ENCODE data around the gene HIVEP3.

HIVEP3 gene

DNA sequence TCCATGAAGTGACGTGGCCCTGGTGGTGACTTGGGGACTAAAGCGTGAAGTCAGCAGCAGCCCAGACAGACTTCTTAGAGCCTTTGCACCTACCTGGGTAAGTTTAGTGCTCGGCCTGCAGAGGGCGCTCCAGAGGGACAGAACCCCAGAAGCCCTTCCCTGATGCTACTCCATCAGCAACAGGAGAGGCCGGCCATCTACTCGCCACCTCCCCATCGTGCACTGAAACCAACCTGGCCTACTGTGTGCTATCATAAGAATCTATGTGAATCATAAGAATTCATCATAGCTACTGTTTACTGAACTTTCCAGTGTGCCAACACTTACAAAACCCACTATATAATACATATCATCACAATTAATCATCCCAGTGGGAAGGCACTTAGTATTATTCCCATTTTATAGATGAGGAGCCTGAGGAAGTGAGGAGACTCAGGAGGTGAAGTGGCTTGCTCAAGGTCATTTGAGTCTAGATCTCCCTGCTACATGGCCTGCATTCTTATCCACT lies 426.3 kb downstream of the HIVEP3 start:
- no peaks in the 10 kb centered on the region for H3K79me2 ChIP-seq (ENCODE audit: insufficient read depth, low read length)
- H3K4me3 ChIP-seq (ENCODE audit: low read length, poor library complexity, severe bottlenecking), result no peak overlapping the region
- H3F3A ChIP-seq (ENCODE audit: low read depth), result no peaks in the 10 kb centered on the region
- H3K4me2 ChIP-seq (ENCODE audit: low read depth, low read length, poor library complexity, severe bottlenecking), result no peak overlapping the region
- H4K20me1 ChIP-seq (ENCODE audit: insufficient read depth, low read length, poor library complexity, severe bottlenecking), result no peaks in the 10 kb centered on the region
- H2AFZ ChIP-seq (ENCODE audit: low read length), result no peak overlapping the region
- TF ChIP-seq EZH2phosphoT487 (IDR thresholded peaks at IDR 0.05; ENCODE audit: borderline replicate concordance), result no peak
- TF ChIP-seq, protein P1, sequence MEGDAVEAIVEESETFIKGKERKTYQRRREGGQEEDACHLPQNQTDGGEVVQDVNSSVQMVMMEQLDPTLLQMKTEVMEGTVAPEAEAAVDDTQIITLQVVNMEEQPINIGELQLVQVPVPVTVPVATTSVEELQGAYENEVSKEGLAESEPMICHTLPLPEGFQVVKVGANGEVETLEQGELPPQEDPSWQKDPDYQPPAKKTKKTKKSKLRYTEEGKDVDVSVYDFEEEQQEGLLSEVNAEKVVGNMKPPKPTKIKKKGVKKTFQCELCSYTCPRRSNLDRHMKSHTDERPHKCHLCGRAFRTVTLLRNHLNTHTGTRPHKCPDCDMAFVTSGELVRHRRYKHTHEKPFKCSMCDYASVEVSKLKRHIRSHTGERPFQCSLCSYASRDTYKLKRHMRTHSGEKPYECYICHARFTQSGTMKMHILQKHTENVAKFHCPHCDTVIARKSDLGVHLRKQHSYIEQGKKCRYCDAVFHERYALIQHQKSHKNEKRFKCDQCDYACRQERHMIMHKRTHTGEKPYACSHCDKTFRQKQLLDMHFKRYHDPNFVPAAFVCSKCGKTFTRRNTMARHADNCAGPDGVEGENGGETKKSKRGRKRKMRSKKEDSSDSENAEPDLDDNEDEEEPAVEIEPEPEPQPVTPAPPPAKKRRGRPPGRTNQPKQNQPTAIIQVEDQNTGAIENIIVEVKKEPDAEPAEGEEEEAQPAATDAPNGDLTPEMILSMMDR (conservative IDR thresholded peaks at IDR 0.05; ENCODE audit: low read length), result peak; percentile 79
- no peaks in the 10 kb centered on the region for H3K27me3 ChIP-seq (ENCODE audit: insufficient read depth, low read length, poor library complexity, severe bottlenecking)
- no peaks in the 10 kb centered on the region for H3K9me2 ChIP-seq (replicated peaks; ENCODE audit: low read depth, low read length)
- no peaks in the 10 kb centered on the region for H3K36me3 ChIP-seq (ENCODE audit: insufficient read depth, low read length)
- H3K9ac ChIP-seq (ENCODE audit: low read depth, low read length, poor library complexity, severe bottlenecking), result no peak overlapping the region
- H3K4me1 ChIP-seq (ENCODE audit: insufficient read depth, low read length, poor library complexity, severe bottlenecking), result no peaks in the 10 kb centered on the region
- H3K9me3 ChIP-seq (ENCODE audit: insufficient read depth, low read depth, low read length), result no peaks in the 10 kb centered on the region

DNA sequence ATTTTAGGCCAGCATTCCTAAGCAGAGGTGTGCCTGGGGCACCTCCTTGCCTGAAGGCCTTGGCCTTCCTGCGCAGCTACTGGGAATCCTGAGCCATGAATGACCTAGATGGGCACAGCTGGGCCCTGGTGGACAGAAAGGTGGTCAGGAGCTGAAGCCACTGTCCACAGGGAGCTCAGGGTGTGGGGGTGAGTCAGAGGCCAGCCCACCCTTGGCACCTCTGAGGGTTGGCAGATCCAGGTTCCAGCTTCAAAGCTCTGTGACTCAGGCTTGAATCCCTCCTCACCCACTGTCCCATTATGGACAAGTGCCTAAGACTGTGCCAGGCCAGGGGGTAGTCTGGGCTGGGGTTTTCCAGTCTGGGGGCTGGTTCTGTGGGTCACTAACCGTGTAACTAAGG lies 427.8 kb downstream of the HIVEP3 start:
- Histone ChIP-seq H3K9me2 (replicated peaks; ENCODE audit: low read depth, low read length) (no peaks in the 10 kb centered on the region), H2AFZ (ENCODE audit: low read length) (no peak overlapping the region), H3K79me2 (ENCODE audit: insufficient read depth, low read length) (no peaks in the 10 kb centered on the region), H3K4me1 (ENCODE audit: insufficient read depth, low read length, poor library complexity, severe bottlenecking) (no peaks in the 10 kb centered on the region), H3F3A (ENCODE audit: low read depth) (no peaks in the 10 kb centered on the region), H4K20me1 (ENCODE audit: insufficient read depth, low read length, poor library complexity, severe bottlenecking) (no peaks in the 10 kb centered on the region), H3K9ac (ENCODE audit: low read depth, low read length, poor library complexity, severe bottlenecking) (no peak overlapping the region), H3K9me3 (ENCODE audit: insufficient read depth, low read depth, low read length) (no peaks in the 10 kb centered on the region), H3K36me3 (ENCODE audit: insufficient read depth, low read length) (no peaks in the 10 kb centered on the region), H3K4me3 (ENCODE audit: low read length, poor library complexity, severe bottlenecking) (no peak overlapping the region), H3K27me3 (ENCODE audit: insufficient read depth, low read length, poor library complexity, severe bottlenecking) (no peaks in the 10 kb centered on the region), H3K4me2 (ENCODE audit: low read depth, low read length, poor library complexity, severe bottlenecking) (no peak overlapping the region)
- TF ChIP-seq EZH2phosphoT487 (IDR thresholded peaks at IDR 0.05; ENCODE audit: borderline replicate concordance), result no peak
- TF ChIP-seq, protein P1 (conservative IDR thresholded peaks at IDR 0.05; ENCODE audit: low read length), result no peak

DNA sequence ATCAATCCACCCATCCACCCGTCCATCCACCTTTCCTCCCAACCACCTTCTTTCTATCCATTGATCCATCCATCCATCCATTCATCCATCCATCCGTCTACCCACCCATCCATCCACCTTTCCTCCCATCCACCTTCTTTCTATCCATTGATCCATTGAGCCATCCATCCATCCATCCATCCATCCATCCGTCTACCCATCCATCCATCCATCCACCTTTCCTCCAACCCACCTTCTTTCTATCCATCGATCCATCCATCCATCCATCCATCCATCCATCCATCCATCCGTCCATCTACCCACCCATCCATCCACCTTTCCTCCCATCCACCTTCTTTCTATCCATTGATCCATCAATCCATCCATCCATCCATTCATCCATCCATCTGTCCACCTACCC lies 429.2 kb downstream of the HIVEP3 start:
- Histone ChIP-seq H3K9ac (ENCODE audit: low read depth, low read length, poor library complexity, severe bottlenecking) (no peak overlapping the region), H3K4me2 (ENCODE audit: low read depth, low read length, poor library complexity, severe bottlenecking) (no peak overlapping the region), H3K27me3 (ENCODE audit: insufficient read depth, low read length, poor library complexity, severe bottlenecking) (no peaks in the 10 kb centered on the region), H3F3A (ENCODE audit: low read depth) (no peaks in the 10 kb centered on the region), H2AFZ (ENCODE audit: low read length) (no peak overlapping the region), H3K79me2 (ENCODE audit: insufficient read depth, low read length) (no peaks in the 10 kb centered on the region), H3K9me2 (replicated peaks; ENCODE audit: low read depth, low read length) (no peaks in the 10 kb centered on the region), H3K9me3 (ENCODE audit: insufficient read depth, low read depth, low read length) (no peaks in the 10 kb centered on the region), H3K4me1 (ENCODE audit: insufficient read depth, low read length, poor library complexity, severe bottlenecking) (no peaks in the 10 kb centered on the region), H3K4me3 (ENCODE audit: low read length, poor library complexity, severe bottlenecking) (no peak overlapping the region), H3K36me3 (ENCODE audit: insufficient read depth, low read length) (no peaks in the 10 kb centered on the region), H4K20me1 (ENCODE audit: insufficient read depth, low read length, poor library complexity, severe bottlenecking) (no peaks in the 10 kb centered on the region)
- no peak for TF ChIP-seq EZH2phosphoT487 (IDR thresholded peaks at IDR 0.05; ENCODE audit: borderline replicate concordance)
- TF ChIP-seq, protein P1 (conservative IDR thresholded peaks at IDR 0.05; ENCODE audit: low read length), result no peak

Data from Loucy (cell line).